Measurements from ENCODE around the gene RNF222. TPM values are rescaled to one million over a fixed set of nuclear protein-coding genes. Genes with fewer than 3 reads are reported as not detected.

RNF222 gene
- total RNA-seq, 2 donors from 2014 or later: not detected

DNA sequence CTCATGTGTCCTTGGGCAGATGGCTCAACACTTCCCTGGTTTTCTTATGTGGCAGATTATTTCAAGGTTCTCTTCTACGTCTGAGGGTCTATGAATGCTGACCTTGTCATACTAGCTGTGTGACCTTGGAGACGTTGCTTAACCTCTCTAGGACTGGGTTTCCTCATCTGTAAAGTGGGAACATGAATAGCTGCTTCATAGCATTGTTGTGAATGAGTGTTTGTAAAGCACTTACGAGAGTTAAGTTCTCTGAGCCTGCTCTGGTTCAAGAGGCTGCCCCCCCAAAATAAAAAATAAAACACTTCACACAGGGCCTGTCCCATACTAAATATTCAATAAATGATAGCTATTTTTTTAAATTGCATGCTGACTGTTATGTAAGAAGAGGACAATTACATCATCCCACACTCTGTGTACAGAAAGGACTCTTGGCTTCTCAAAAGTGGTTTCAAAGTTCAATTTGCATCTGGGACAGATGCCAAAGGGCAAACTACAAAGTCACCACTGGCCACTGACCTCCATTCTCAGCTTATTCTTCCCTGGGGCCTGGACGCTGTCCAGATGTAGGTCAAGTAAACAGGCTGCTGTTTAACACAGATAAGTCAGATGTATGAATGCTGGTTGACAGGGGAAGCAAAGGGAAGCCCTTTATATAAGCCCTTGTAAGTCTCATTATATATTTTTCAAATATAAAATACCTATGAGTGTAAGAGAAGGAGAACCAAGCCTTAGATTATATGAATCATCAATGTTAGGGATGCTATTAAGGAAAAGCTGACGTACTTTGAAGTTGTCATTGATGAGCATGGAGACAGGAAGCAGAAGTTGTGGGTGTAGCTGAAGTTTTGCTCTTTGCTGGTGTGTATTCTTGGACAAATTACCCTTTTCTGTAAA, 22.7 kb upstream of the RNF222 start:
- Histone ChIP-seq H3K27me3 (ENCODE audit: control insufficient read depth, insufficient read depth, low read length, poor library complexity, severe bottlenecking) (peaks cover 29% of the 10 kb centered on the region), H3K4me3 (ENCODE audit: low read length) (no peak overlapping the region), H3K4me1 (ENCODE audit: control insufficient read depth, insufficient read depth, low read length) (no peaks in the 10 kb centered on the region), H3K36me3 (ENCODE audit: control insufficient read depth, insufficient read depth, low read length) (no peaks in the 10 kb centered on the region), H3K27ac (ENCODE audit: low read depth, low read length) (no peak overlapping the region), H3K9me3 (ENCODE audit: control insufficient read depth, low read length) (no peaks in the 10 kb centered on the region), H3K9ac (ENCODE audit: extremely low read depth, low read length, poor library complexity, severe bottlenecking) (no peak overlapping the region)
- Mint-ChIP-seq H3K27ac (no peak overlapping the region), H3K36me3 (ENCODE audit: low read depth) (no peaks in the 10 kb centered on the region), H3K4me1 (no peaks in the 10 kb centered on the region), H3K9me3 (no peaks in the 10 kb centered on the region), H3K4me3 (no peak overlapping the region), H3K27me3 (ENCODE audit: insufficient read depth) (peaks cover 20% of the 10 kb centered on the region)
- 77 to 89% methylated on average over 3 to 5 of the region's 5 CpGs for WGBS, 2 experiments (ENCODE audit: insufficient coverage in 1 of 2, insufficient read length in 1 of 2)
- DNase-seq: peak; percentile 17
- TF ChIP-seq, protein P1, sequence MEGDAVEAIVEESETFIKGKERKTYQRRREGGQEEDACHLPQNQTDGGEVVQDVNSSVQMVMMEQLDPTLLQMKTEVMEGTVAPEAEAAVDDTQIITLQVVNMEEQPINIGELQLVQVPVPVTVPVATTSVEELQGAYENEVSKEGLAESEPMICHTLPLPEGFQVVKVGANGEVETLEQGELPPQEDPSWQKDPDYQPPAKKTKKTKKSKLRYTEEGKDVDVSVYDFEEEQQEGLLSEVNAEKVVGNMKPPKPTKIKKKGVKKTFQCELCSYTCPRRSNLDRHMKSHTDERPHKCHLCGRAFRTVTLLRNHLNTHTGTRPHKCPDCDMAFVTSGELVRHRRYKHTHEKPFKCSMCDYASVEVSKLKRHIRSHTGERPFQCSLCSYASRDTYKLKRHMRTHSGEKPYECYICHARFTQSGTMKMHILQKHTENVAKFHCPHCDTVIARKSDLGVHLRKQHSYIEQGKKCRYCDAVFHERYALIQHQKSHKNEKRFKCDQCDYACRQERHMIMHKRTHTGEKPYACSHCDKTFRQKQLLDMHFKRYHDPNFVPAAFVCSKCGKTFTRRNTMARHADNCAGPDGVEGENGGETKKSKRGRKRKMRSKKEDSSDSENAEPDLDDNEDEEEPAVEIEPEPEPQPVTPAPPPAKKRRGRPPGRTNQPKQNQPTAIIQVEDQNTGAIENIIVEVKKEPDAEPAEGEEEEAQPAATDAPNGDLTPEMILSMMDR (conservative IDR thresholded peaks at IDR 0.05): no peak

DNA sequence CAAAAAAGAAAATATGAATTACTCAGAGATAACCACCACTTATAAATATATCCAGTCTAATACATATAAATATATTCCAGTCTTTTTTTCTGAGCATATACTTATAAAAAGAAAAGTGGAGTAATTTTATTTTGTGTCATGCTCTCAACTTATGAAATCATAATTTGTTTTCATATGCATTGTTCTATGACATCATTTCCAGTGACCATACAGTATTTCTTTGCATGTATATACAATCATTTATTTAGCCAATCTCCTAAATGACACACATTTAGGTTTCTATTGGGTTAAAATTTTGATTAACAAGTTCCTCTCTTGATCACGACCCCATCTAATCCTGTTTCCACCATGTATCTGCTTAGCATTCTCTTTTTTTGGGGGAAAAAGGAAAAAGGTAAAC, 21.7 kb upstream of the RNF222 start:
- 100% methylated on average over 1 of the region's 1 CpG; no CpG with 5 or more reads in 1 of the 2 experiments for WGBS, 2 experiments (ENCODE audit: insufficient coverage in 1 of 2, insufficient read length in 1 of 2)
- no peak overlapping the region for H3K27ac Mint-ChIP-seq
- no peaks in the 10 kb centered on the region for H3K4me1 Mint-ChIP-seq

DNA sequence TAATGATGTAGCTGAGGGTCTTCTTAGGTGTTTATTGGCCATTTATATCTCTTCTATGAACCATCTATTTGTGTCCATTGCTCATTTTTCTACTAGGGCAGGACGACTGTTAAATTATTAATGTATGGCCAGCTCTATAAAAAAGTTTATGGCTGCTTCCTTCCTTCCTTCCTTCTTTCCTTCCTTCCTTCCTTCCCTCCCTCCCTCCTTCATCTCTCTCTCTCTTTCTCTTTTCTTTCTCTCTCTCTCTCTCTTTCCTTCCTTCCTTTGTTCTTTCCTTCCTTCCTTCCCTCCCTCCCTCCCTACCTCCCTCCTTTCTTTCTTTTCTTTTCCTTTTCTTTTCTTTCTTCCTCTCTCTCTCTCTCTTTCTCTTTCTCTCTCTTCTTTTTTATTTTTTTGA, 20.8 kb upstream of the RNF222 start:
- TF ChIP-seq, protein P1 (conservative IDR thresholded peaks at IDR 0.05): no peak
- Mint-ChIP-seq H3K4me3 (no peak overlapping the region), H3K36me3 (ENCODE audit: low read depth) (no peaks in the 10 kb centered on the region), H3K4me1 (no peaks in the 10 kb centered on the region), H3K27ac (no peak overlapping the region), H3K27me3 (ENCODE audit: insufficient read depth) (peaks cover 18% of the 10 kb centered on the region), H3K9me3 (no peaks in the 10 kb centered on the region)
- no peaks in the 10 kb centered on the region for H3K4me1 ChIP-seq (ENCODE audit: control insufficient read depth, insufficient read depth, low read length)
- H3K9ac ChIP-seq (ENCODE audit: extremely low read depth, low read length, poor library complexity, severe bottlenecking): no peak overlapping the region
- WGBS, 2 experiments (ENCODE audit: insufficient coverage in 1 of 2, insufficient read length in 1 of 2): 80% methylated on average over 1 of the region's 1 CpG; no CpG with 5 or more reads in 1 of the 2 experiments
- DNase-seq: no peak
- H3K9me3 ChIP-seq (ENCODE audit: control insufficient read depth, low read length): no peaks in the 10 kb centered on the region
- H3K27me3 ChIP-seq (ENCODE audit: control insufficient read depth, insufficient read depth, low read length, poor library complexity, severe bottlenecking): peaks cover 29% of the 10 kb centered on the region
- H3K27ac ChIP-seq (ENCODE audit: low read depth, low read length): no peak overlapping the region
- no peaks in the 10 kb centered on the region for H3K36me3 ChIP-seq (ENCODE audit: control insufficient read depth, insufficient read depth, low read length)
- no peak overlapping the region for H3K4me3 ChIP-seq (ENCODE audit: low read length)

More for the DNA sequence above, 21.7 kb upstream of the RNF222 start:
- H3K27ac ChIP-seq (ENCODE audit: low read depth, low read length): no peak overlapping the region
- Mint-ChIP-seq H3K4me3 (no peak overlapping the region), H3K36me3 (ENCODE audit: low read depth) (no peaks in the 10 kb centered on the region), H3K27me3 (ENCODE audit: insufficient read depth) (peaks cover 20% of the 10 kb centered on the region), H3K9me3 (no peaks in the 10 kb centered on the region)
- TF ChIP-seq, protein P1 (conservative IDR thresholded peaks at IDR 0.05): no peak
- no peaks in the 10 kb centered on the region for H3K36me3 ChIP-seq (ENCODE audit: control insufficient read depth, insufficient read depth, low read length)
- no peak overlapping the region for H3K9ac ChIP-seq (ENCODE audit: extremely low read depth, low read length, poor library complexity, severe bottlenecking)
- H3K27me3 ChIP-seq (ENCODE audit: control insufficient read depth, insufficient read depth, low read length, poor library complexity, severe bottlenecking): peaks cover 29% of the 10 kb centered on the region
- no peak for DNase-seq
- no peaks in the 10 kb centered on the region for H3K4me1 ChIP-seq (ENCODE audit: control insufficient read depth, insufficient read depth, low read length)
- no peaks in the 10 kb centered on the region for H3K9me3 ChIP-seq (ENCODE audit: control insufficient read depth, low read length)
- H3K4me3 ChIP-seq (ENCODE audit: low read length): no peak overlapping the region
